SK-N-SH (cell line): ENCODE measurements around the gene MOB1A. TPM values are rescaled to one million over a fixed set of nuclear protein-coding genes. Genes with fewer than 3 reads are reported as not detected.

ENCODE experiments used
- CTCF ChIA-PET: fragments of 300-600, 350-600 bp; formaldehyde crosslinking; extraction: SDS; loops from one replicate; lab custom pipeline; 2021; lab: Yijun Ruan, JAX
- POLR2A ChIA-PET: fragments of 350-600 bp; sonication (Branson Sonifier 250); formaldehyde crosslinking; extraction: SDS; loops from one replicate; lab custom pipeline; 2020; ENCODE audit warnings: antibody characterized with exemption, inconsistent platforms; lab: Yijun Ruan, JAX
- DNase-seq: peaks from one replicate; pipeline ENCODE4 v3.0.0; 2012
- H2AFZ ChIP-seq: fragments of 200-600 bp; sonication (generic); 2 replicates; pipeline ENCODE4 v1.8.1; 2016; ENCODE audit warnings: antibody characterized with exemption, mild to moderate bottlenecking, low read depth
- H3F3A ChIP-seq: fragments of 200-600 bp; sonication (generic); replicated peaks from 2 replicates; pipeline ENCODE3; 2016; ENCODE audit warnings: antibody characterized with exemption, mild to moderate bottlenecking; ENCODE audit not compliant: insufficient read depth
- H3K27ac ChIP-seq, 2 experiments: fragments of 200-500 bp in 1 of 2; fragments of 200-600 bp in 1 of 2; sonication (Bioruptor generic) in 1 of 2; sonication (generic), shearing (Covaris generic) in 1 of 2; 2 replicates each; pipeline versions ENCODE4 v1.5.1 to v1.6.1; 2014 to 2016; ENCODE audit warnings: low read depth in 2 of 2, inconsistent platforms in 1 of 2, low read length in 1 of 2, mild to moderate bottlenecking in 1 of 2, mixed read lengths in 1 of 2
- H3K27me3 ChIP-seq: fragments of 200-600 bp; sonication (generic), shearing (Covaris generic); 2 replicates; pipeline ENCODE4 v1.6.1; 2016; ENCODE audit warnings: mixed run types; ENCODE audit not compliant: insufficient read depth
- H3K36me3 ChIP-seq, 2 experiments: fragments of 200-500 bp in 1 of 2; fragments of 200-600 bp in 1 of 2; sonication (Bioruptor generic) in 1 of 2; sonication (generic) in 1 of 2; replicated peaks in 1 of 2; 2 replicates each; pipeline versions ENCODE3 to v1.5.1; 2014 to 2016; ENCODE audit warnings: low read length in 1 of 2, mild to moderate bottlenecking in 1 of 2; ENCODE audit not compliant: insufficient read depth in 2 of 2, control insufficient read depth in 1 of 2
- H3K4me1 ChIP-seq, 2 experiments: fragments of 200-500 bp in 1 of 2; fragments of 200-600 bp in 1 of 2; sonication (Bioruptor generic) in 1 of 2; sonication (generic), shearing (Covaris generic) in 1 of 2; 2 replicates each; pipeline versions ENCODE4 v1.5.1 to v1.6.1; 2014 to 2016; ENCODE audit warnings: low read depth in 1 of 2, low read length in 1 of 2, mixed run types in 1 of 2; ENCODE audit not compliant: insufficient read depth in 2 of 2, control insufficient read depth in 1 of 2
- H3K4me2 ChIP-seq: fragments of 200-600 bp; sonication (generic), shearing (Covaris generic); 2 replicates; pipeline ENCODE4 v1.6.1; 2017; ENCODE audit warnings: mixed run types
- H3K4me3 ChIP-seq, 2 experiments: fragments of 200-500 bp in 1 of 2; fragments of 200-600 bp in 1 of 2; sonication (Bioruptor generic) in 1 of 2; sonication (generic), shearing (Covaris generic) in 1 of 2; 2 replicates each; pipeline versions ENCODE4 v1.5.1 to v1.8.1; 2014 to 2016; ENCODE audit warnings: low read depth in 2 of 2, inconsistent platforms in 1 of 2, low read length in 1 of 2, mild to moderate bottlenecking in 1 of 2, mixed read lengths in 1 of 2, moderate library complexity in 1 of 2
- H3K79me2 ChIP-seq: fragments of 200-600 bp; sonication (generic); 2 replicates; pipeline ENCODE4 v1.8.1; 2017; ENCODE audit warnings: mild to moderate bottlenecking; ENCODE audit not compliant: insufficient read depth
- H3K9ac ChIP-seq: fragments of 200-600 bp; sonication (generic); 2 replicates; pipeline ENCODE4 v1.6.1; 2017; ENCODE audit warnings: mixed run types
- H3K9me2 ChIP-seq: fragments of 200-600 bp; sonication (generic); 2 replicates; pipeline ENCODE4 v1.6.1; 2017; ENCODE audit warnings: mixed run types
- H3K9me3 ChIP-seq: fragments of 200-600 bp; sonication (generic); 2 replicates; pipeline ENCODE4 v1.6.1; 2017; ENCODE audit warnings: mixed run types, mild to moderate bottlenecking, moderate library complexity
- H4K20me1 ChIP-seq: fragments of 200-600 bp; sonication (generic); 2 replicates; pipeline ENCODE4 v1.6.1; 2017; ENCODE audit warnings: mild to moderate bottlenecking, mixed run types; ENCODE audit not compliant: insufficient read depth
- CHD2 ChIP-seq: fragments of 150-350 bp; IDR thresholded peaks from 2 replicates; pipeline ENCODE4 v1.6.1; 2018; ENCODE audit warnings: low read length; ENCODE audit not compliant: partially characterized antibody
- CTCF ChIP-seq: fragments of 200-600 bp; sonication (generic); IDR thresholded peaks from 2 replicates; pipeline ENCODE4 v1.6.1; 2017; ENCODE audit warnings: antibody characterized with exemption, mild to moderate bottlenecking, moderate library complexity
- FOXJ3 ChIP-seq: sonication (generic); formaldehyde crosslinking; IDR thresholded peaks from 2 replicates; pipeline ENCODE4 v1.5.1; 2020; ENCODE audit warnings: mild to moderate bottlenecking, missing genetic modification reagents
- GABPA ChIP-seq: IDR thresholded peaks from 2 replicates; pipeline ENCODE4 v1.4.0; 2012; ENCODE audit warnings: low read depth, mild to moderate bottlenecking
- IRF3 ChIP-seq: fragments of 150-350 bp; IDR thresholded peaks from 2 replicates; pipeline ENCODE4 v1.6.1; 2016; ENCODE audit warnings: mild to moderate bottlenecking, low read depth, low read length
- RXRA ChIP-seq: IDR thresholded peaks from 2 replicates; pipeline ENCODE4 v1.4.0; 2012; ENCODE audit warnings: low read depth, mild to moderate bottlenecking, borderline replicate concordance
- SMC3 ChIP-seq: IDR thresholded peaks from 2 replicates; pipeline ENCODE4 v1.6.1; 2012; ENCODE audit warnings: low read depth, low read length, improper control_type of control experiment
- TEAD4 ChIP-seq: IDR thresholded peaks from 2 replicates; pipeline ENCODE4 v1.4.0; 2012; ENCODE audit warnings: mild to moderate bottlenecking, borderline replicate concordance; ENCODE audit not compliant: insufficient read depth
- USF2 ChIP-seq: fragments of 150-350 bp; IDR thresholded peaks from 2 replicates; pipeline ENCODE4 v1.6.1; 2017; ENCODE audit warnings: antibody characterized with exemption, low read length, low read depth, borderline replicate concordance
- WGBS: methylation state at CpG from one replicate; pipeline ENCODE4 v1.1.6; 2017; ENCODE audit warnings: low lambda C conversion rate; 5-methylcytosine and 5-hydroxymethylcytosine counted together
- polyA plus RNA-seq, 3 experiments: library from polyadenylated mRNA; depleted of rRNA; stranded (reverse); fragments of >200 nt; gene quantifications; 2 replicates each; pipeline ENCODE4 v1.2.3, GENCODE V29; 2012

MOB1A gene
- polyA plus RNA-seq, 1 of the 3 experiments (the other 2 are of a cell fraction) = 15.3 TPM

- POLR2A ChIA-PET = no interaction called here
- H3F3A ChIP-seq = no peaks in the 10 kb centered on the region
Observed at GRCh38 chr2:74138600-74139323, 39.9 kb downstream of the MOB1A start.

GRCh38 chr2:74137651-74138599 is 40.8 kb downstream of the MOB1A start:
- Histone ChIP-seq H3F3A (no peaks in the 10 kb centered on the region), H3K79me2 (0 out of 2 replicates have a peak, but pooled peaks cover 4% of the 10 kb centered on the region), H3K4me2 (no peak overlapping the region), H3K9me2 (no peaks in the 10 kb centered on the region), H3K9ac (no peak overlapping the region), H3K27ac (no peak overlapping the region; a peak in 1 of 4 replicates), H3K36me3 (peaks cover 3 to 32% of the 10 kb centered on the region in 2 experiments), H3K27me3 (no peaks in the 10 kb centered on the region), H2AFZ (no peak overlapping the region), H4K20me1 (no peaks in the 10 kb centered on the region), H3K4me1 (no peaks in the 10 kb centered on the region), H3K9me3 (no peaks in the 10 kb centered on the region), H3K4me3 (no peak overlapping the region)
- ChIA-PET POLR2A (no interaction called here), CTCF (interaction anchor here (1.0 to 3.4 kb wide), 3 partner anchors 10 to 33 kb away, joined by 3 to 16 read pairs (median 3); partner anchors contain the start of gene BOLA3)
- TF ChIP-seq GABPA = no peak
- TF ChIP-seq USF2 = no peak
- TF ChIP-seq FOXJ3 = no peak
- no peak for TF ChIP-seq IRF3
- no peak for TF ChIP-seq SMC3
- WGBS = 94% methylated on average over 8 of the region's 11 CpGs
- no peak for DNase-seq

More at GRCh38 chr2:74138600-74139323, 39.9 kb downstream of the MOB1A start:
- Histone ChIP-seq H3K9me3 (no peaks in the 10 kb centered on the region), H4K20me1 (no peaks in the 10 kb centered on the region), H3K27ac (no peak overlapping the region), H3K36me3 (peaks cover 3 to 32% of the 10 kb centered on the region in 2 experiments), H3K9me2 (no peaks in the 10 kb centered on the region), H3K9ac (no peak overlapping the region), H3K79me2 (0 out of 2 replicates have a peak, but pooled peaks cover 4% of the 10 kb centered on the region), H2AFZ (no peak overlapping the region), H3K4me1 (no peaks in the 10 kb centered on the region), H3K4me2 (no peak overlapping the region), H3K4me3 (no peak overlapping the region), H3K27me3 (no peaks in the 10 kb centered on the region)
- TF ChIP-seq SMC3 = no peak
- TF ChIP-seq CHD2 = no peak
- peak; percentile 26; the same call in 1 of the 2 replicates for TF ChIP-seq CTCF
- no peak for TF ChIP-seq RXRA
- TF ChIP-seq TEAD4 = no peak
- CTCF ChIA-PET = interaction anchor here (1.0 to 3.4 kb wide), 2 partner anchors 9 to 19 kb away, joined by 3 to 16 read pairs; partner anchors contain the start of gene BOLA3
- DNase-seq = no peak
- WGBS = 88% methylated on average over 9 of the region's 19 CpGs
